ENCODE measurements around the gene SLC16A12. TPM values are rescaled to one million over a fixed set of nuclear protein-coding genes. Genes with fewer than 3 reads are reported as not detected.

Gene SLC16A12
- polyA plus RNA-seq, 1 donor (not counting 4 experiments of a cell fraction or from before 2014, with no cell fraction given): 0.10 TPM

GRCh38 chr10:89521368-89521767 lies 14.0 kb downstream of the SLC16A12 start:
- dilution Hi-C loops (cut with MboI; ENCODE audit: extremely low pct_ligation_motif_present, low sequenced_read_pairs): no loop called here
- no peak for TF ChIP-seq EZH2 (IDR thresholded peaks at IDR 0.05; ENCODE audit: low read length)
- TF ChIP-seq, protein P1, sequence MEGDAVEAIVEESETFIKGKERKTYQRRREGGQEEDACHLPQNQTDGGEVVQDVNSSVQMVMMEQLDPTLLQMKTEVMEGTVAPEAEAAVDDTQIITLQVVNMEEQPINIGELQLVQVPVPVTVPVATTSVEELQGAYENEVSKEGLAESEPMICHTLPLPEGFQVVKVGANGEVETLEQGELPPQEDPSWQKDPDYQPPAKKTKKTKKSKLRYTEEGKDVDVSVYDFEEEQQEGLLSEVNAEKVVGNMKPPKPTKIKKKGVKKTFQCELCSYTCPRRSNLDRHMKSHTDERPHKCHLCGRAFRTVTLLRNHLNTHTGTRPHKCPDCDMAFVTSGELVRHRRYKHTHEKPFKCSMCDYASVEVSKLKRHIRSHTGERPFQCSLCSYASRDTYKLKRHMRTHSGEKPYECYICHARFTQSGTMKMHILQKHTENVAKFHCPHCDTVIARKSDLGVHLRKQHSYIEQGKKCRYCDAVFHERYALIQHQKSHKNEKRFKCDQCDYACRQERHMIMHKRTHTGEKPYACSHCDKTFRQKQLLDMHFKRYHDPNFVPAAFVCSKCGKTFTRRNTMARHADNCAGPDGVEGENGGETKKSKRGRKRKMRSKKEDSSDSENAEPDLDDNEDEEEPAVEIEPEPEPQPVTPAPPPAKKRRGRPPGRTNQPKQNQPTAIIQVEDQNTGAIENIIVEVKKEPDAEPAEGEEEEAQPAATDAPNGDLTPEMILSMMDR (optimal IDR thresholded peaks at IDR 0.05 in 1 of 3, IDR thresholded peaks at IDR 0.05 in 1 of 3, conservative IDR thresholded peaks at IDR 0.05 in 1 of 3; ENCODE audit: extremely low read depth in 1 of 3, insufficient read depth in 2 of 3, low read length in 3 of 3): no peak
- H3K9me1 ChIP-seq (ENCODE audit: control insufficient read depth, extremely low read depth, insufficient read depth, low read length): no peaks in the 10 kb centered on the region

GRCh38 chr10:89520706-89521105 lies 14.7 kb downstream of the SLC16A12 start:
- H3K27me3 ChIP-seq (ENCODE audit: control insufficient read depth, extremely low read depth, insufficient read depth, low read length): no peaks in the 10 kb centered on the region
- no peak overlapping the region for H3K4me3 ChIP-seq (ENCODE audit: control insufficient read depth in 2 of 3, extremely low read depth in 1 of 3, insufficient read depth in 2 of 3, low read depth in 1 of 3, low read length in 3 of 3)
- H3K9me3 ChIP-seq (ENCODE audit: control insufficient read depth, low read depth, low read length): no peaks in the 10 kb centered on the region
- H3K36me3 ChIP-seq (ENCODE audit: control insufficient read depth in 2 of 2, extremely low read depth in 1 of 2, insufficient read depth in 2 of 2, low read length in 2 of 2): no peaks in the 10 kb centered on the region
- DNase-seq (ENCODE audit: low read depth, low spot score) (no peak), FAIRE-seq (no peak)
- no peak overlapping the region for H2AFZ ChIP-seq (ENCODE audit: control insufficient read depth, low read length)
- H3K9ac ChIP-seq (ENCODE audit: control insufficient read depth, extremely low read depth, insufficient read depth, low read length): no peak overlapping the region
- dilution Hi-C loops (cut with MboI; ENCODE audit: extremely low pct_ligation_motif_present, low sequenced_read_pairs): no loop called here
- no peaks in the 10 kb centered on the region for H4K20me1 ChIP-seq (ENCODE audit: control insufficient read depth, extremely low read depth, insufficient read depth, low read length)
- no peaks in the 10 kb centered on the region for H3K79me2 ChIP-seq (ENCODE audit: control insufficient read depth, insufficient read depth, low read length)
- no peaks in the 10 kb centered on the region for H3K9me1 ChIP-seq (ENCODE audit: control insufficient read depth, extremely low read depth, insufficient read depth, low read length)
- H3K4me2 ChIP-seq (ENCODE audit: control insufficient read depth, extremely low read depth, insufficient read depth, low read depth, low read length): no peak overlapping the region
- TF ChIP-seq EZH2 (IDR thresholded peaks at IDR 0.05; ENCODE audit: low read length): no peak
- TF ChIP-seq, protein P1 (optimal IDR thresholded peaks at IDR 0.05 in 1 of 3, IDR thresholded peaks at IDR 0.05 in 1 of 3, conservative IDR thresholded peaks at IDR 0.05 in 1 of 3; ENCODE audit: extremely low read depth in 1 of 3, insufficient read depth in 2 of 3, low read length in 3 of 3): no peak
- H3K27ac ChIP-seq (ENCODE audit: control insufficient read depth, insufficient read depth, low read length): no peak overlapping the region
- H3K4me1 ChIP-seq (ENCODE audit: control insufficient read depth, extremely low read depth, insufficient read depth, low read length): peaks cover 14% of the 10 kb centered on the region

More at GRCh38 chr10:89521368-89521767, 14.0 kb downstream of the SLC16A12 start:
- Histone ChIP-seq H3K27me3 (ENCODE audit: control insufficient read depth, extremely low read depth, insufficient read depth, low read length) (no peaks in the 10 kb centered on the region), H4K20me1 (ENCODE audit: control insufficient read depth, extremely low read depth, insufficient read depth, low read length) (no peaks in the 10 kb centered on the region), H2AFZ (ENCODE audit: control insufficient read depth, low read length) (no peak overlapping the region), H3K4me1 (ENCODE audit: control insufficient read depth, extremely low read depth, insufficient read depth, low read length) (peaks cover 7% of the 10 kb centered on the region), H3K36me3 (ENCODE audit: control insufficient read depth in 2 of 2, extremely low read depth in 1 of 2, insufficient read depth in 2 of 2, low read length in 2 of 2) (no peaks in the 10 kb centered on the region), H3K27ac (ENCODE audit: control insufficient read depth, insufficient read depth, low read length) (no peak overlapping the region), H3K9me3 (ENCODE audit: control insufficient read depth, low read depth, low read length) (no peaks in the 10 kb centered on the region), H3K9ac (ENCODE audit: control insufficient read depth, extremely low read depth, insufficient read depth, low read length) (no peak overlapping the region), H3K79me2 (ENCODE audit: control insufficient read depth, insufficient read depth, low read length) (no peaks in the 10 kb centered on the region), H3K4me2 (ENCODE audit: control insufficient read depth, extremely low read depth, insufficient read depth, low read depth, low read length) (no peak overlapping the region), H3K4me3 (ENCODE audit: control insufficient read depth in 2 of 3, extremely low read depth in 1 of 3, insufficient read depth in 2 of 3, low read depth in 1 of 3, low read length in 3 of 3) (no peak overlapping the region)
- DNase-seq (ENCODE audit: low read depth, low spot score): no peak
- no peak for FAIRE-seq

Data from keratinocyte (primary cell).